Measurements from ENCODE around the gene CTIF. TPM values are rescaled to one million over a fixed set of nuclear protein-coding genes. Genes with fewer than 3 reads are reported as not detected.

The CTIF gene
- total RNA-seq, 1 experiment from 2014 or later = 26.5 TPM

DNA sequence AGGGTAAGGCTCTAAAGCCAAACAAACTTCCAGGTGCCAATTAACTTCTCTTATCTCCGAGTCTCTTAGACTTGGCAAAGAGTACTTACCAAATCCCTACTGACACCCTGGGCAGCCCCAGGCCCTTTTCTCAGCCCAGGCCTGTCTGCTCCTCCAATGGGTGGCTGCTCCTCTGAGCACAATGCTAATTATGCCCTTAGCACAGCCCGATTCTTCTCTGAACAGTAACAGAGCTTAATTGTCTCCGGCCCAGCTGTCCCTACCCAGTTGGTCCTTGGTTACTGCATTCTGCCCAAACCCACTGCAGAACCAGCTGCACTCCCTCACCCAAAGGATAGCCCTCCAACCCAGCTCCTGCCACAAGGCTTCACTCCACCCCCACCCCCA is 301.7 kb downstream of the CTIF start:
- POLR2A ChIA-PET = no interaction called here
- Histone ChIP-seq H3K27me3 (ENCODE audit: control insufficient read depth, insufficient read depth, low read length) (no peaks in the 10 kb centered on the region), H3K4me3 (ENCODE audit: low read depth in 2 of 2, low read length in 2 of 2) (no peak overlapping the region), H3K9me3 (ENCODE audit: control insufficient read depth, insufficient read depth, low read depth, low read length) (no peaks in the 10 kb centered on the region), H3K4me1 (ENCODE audit: control insufficient read depth, insufficient read depth, low read length) (peaks cover 70% of the 10 kb centered on the region), H3K36me3 (ENCODE audit: control insufficient read depth, insufficient read depth, low read length) (no peaks in the 10 kb centered on the region), H3K27ac (ENCODE audit: low read length) (peak overlapping the region; percentile 81)
- no TSS peak for BruUV-seq (replicated peaks)
- in situ Hi-C loops (cut with HindIII; ENCODE audit: low pct_unique_long_range_greater_than_20kb, low sequenced_read_pairs) (loop anchor here (5.0 kb wide), 1 partner anchor 82 kb away; no protein-coding TSS in a partner anchor), intact Hi-C loops (cut with micrococcal nuclease; ENCODE audit: unreplicated experiment) (no loop called here)
- DNase-seq (ENCODE audit: low read depth, low spot score) = no peak
- no peak for TF ChIP-seq POLR2AphosphoS5 (IDR thresholded peaks at IDR 0.05; ENCODE audit: low read depth, low read length)
- TF ChIP-seq, protein P1, sequence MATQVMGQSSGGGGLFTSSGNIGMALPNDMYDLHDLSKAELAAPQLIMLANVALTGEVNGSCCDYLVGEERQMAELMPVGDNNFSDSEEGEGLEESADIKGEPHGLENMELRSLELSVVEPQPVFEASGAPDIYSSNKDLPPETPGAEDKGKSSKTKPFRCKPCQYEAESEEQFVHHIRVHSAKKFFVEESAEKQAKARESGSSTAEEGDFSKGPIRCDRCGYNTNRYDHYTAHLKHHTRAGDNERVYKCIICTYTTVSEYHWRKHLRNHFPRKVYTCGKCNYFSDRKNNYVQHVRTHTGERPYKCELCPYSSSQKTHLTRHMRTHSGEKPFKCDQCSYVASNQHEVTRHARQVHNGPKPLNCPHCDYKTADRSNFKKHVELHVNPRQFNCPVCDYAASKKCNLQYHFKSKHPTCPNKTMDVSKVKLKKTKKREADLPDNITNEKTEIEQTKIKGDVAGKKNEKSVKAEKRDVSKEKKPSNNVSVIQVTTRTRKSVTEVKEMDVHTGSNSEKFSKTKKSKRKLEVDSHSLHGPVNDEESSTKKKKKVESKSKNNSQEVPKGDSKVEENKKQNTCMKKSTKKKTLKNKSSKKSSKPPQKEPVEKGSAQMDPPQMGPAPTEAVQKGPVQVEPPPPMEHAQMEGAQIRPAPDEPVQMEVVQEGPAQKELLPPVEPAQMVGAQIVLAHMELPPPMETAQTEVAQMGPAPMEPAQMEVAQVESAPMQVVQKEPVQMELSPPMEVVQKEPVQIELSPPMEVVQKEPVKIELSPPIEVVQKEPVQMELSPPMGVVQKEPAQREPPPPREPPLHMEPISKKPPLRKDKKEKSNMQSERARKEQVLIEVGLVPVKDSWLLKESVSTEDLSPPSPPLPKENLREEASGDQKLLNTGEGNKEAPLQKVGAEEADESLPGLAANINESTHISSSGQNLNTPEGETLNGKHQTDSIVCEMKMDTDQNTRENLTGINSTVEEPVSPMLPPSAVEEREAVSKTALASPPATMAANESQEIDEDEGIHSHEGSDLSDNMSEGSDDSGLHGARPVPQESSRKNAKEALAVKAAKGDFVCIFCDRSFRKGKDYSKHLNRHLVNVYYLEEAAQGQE (IDR thresholded peaks at IDR 0.05; ENCODE audit: insufficient read depth in 1 of 2, low read depth in 2 of 2, low read length in 1 of 2) = no peak
- no peak for TF ChIP-seq SIN3A (IDR thresholded peaks at IDR 0.05; ENCODE audit: borderline replicate concordance, insufficient read depth, low read depth, low read length)
- TF ChIP-seq, protein P2, sequence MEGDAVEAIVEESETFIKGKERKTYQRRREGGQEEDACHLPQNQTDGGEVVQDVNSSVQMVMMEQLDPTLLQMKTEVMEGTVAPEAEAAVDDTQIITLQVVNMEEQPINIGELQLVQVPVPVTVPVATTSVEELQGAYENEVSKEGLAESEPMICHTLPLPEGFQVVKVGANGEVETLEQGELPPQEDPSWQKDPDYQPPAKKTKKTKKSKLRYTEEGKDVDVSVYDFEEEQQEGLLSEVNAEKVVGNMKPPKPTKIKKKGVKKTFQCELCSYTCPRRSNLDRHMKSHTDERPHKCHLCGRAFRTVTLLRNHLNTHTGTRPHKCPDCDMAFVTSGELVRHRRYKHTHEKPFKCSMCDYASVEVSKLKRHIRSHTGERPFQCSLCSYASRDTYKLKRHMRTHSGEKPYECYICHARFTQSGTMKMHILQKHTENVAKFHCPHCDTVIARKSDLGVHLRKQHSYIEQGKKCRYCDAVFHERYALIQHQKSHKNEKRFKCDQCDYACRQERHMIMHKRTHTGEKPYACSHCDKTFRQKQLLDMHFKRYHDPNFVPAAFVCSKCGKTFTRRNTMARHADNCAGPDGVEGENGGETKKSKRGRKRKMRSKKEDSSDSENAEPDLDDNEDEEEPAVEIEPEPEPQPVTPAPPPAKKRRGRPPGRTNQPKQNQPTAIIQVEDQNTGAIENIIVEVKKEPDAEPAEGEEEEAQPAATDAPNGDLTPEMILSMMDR (IDR thresholded peaks at IDR 0.05) = no peak
- no peak for TF ChIP-seq TCF7L2 (IDR thresholded peaks at IDR 0.05; ENCODE audit: low read depth, low read length)
- CTCF ChIA-PET = no interaction called here
- no peak for ATAC-seq

DNA sequence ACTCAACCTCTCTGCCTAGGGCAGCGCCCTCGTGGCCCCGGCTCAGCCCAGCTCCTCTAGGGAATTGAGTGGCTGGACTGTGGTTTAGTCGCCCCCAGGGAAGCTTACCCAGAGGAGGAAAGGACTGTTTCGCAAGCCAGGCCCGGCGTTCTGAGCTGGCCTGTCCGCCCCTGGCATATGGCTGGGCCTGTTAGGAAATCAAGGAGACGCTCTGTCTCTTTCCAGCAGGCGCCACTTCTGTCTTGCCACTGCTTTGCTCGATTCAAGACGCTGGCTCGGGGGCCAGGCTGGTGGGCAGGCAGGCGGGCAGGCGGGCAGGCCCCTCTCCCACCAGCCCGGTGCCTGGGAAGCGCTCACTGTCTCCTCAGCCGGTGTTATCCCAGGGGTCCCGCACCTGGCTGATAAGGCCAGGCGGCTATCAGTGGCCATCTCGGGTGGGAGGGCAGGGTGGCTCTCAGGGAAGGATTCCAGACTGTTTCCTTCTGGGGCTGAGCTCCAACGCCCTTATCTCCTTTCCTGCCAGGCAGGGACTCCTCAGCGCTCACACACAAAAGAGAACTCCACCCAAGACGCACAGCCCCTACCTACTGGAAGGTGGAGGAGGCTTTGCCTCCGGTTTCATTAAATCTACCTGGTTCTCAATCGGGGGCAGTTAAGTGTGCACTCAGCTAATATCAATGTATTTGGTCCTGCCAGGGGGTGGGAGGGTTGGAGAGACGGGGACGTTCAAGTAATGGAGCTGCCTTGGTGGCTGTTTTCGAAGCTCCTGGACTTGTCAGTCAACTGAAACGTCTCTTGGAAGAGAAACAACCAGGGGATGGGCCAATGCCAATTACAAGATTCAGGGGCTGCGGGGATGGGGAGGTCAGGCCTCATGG is 302.8 kb downstream of the CTIF start:
- Histone ChIP-seq H3K9me3 (ENCODE audit: control insufficient read depth, insufficient read depth, low read depth, low read length) (no peaks in the 10 kb centered on the region), H3K36me3 (ENCODE audit: control insufficient read depth, insufficient read depth, low read length) (no peaks in the 10 kb centered on the region), H3K4me3 (ENCODE audit: low read depth in 2 of 2, low read length in 2 of 2) (no peak overlapping the region), H3K4me1 (ENCODE audit: control insufficient read depth, insufficient read depth, low read length) (peaks cover 70% of the 10 kb centered on the region), H3K27me3 (ENCODE audit: control insufficient read depth, insufficient read depth, low read length) (no peaks in the 10 kb centered on the region), H3K27ac (ENCODE audit: low read length) (peak overlapping the region; percentile 68)
- TF ChIP-seq SIN3A (IDR thresholded peaks at IDR 0.05; ENCODE audit: borderline replicate concordance, insufficient read depth, low read depth, low read length) (no peak), TCF7L2 (IDR thresholded peaks at IDR 0.05; ENCODE audit: low read depth, low read length) (no peak), POLR2AphosphoS5 (IDR thresholded peaks at IDR 0.05; ENCODE audit: low read depth, low read length) (no peak)
- TF ChIP-seq, protein P1 (IDR thresholded peaks at IDR 0.05; ENCODE audit: insufficient read depth in 1 of 2, low read depth in 2 of 2, low read length in 1 of 2) = no peak
- TF ChIP-seq, protein P2 (IDR thresholded peaks at IDR 0.05) = no peak
- ATAC-seq = no peak
- POLR2A ChIA-PET = no interaction called here
- in situ Hi-C loops (cut with HindIII; ENCODE audit: low pct_unique_long_range_greater_than_20kb, low sequenced_read_pairs) (loop anchor here (5.0 kb wide), 1 partner anchor 81 kb away; no protein-coding TSS in a partner anchor), intact Hi-C loops (cut with micrococcal nuclease; ENCODE audit: unreplicated experiment) (no loop called here)
- CTCF ChIA-PET = no interaction called here
- DNase-seq (ENCODE audit: low read depth, low spot score) = no peak
- no TSS peak for BruUV-seq (replicated peaks)
